Bronchial epithelial cell (primary cell): ENCODE results near the gene ARHGEF12. TPM values are rescaled to one million over a fixed set of nuclear protein-coding genes. Genes with fewer than 3 reads are reported as not detected.
A peak's percentile ranks its signal among the peaks of the same experiment; 100 is the strongest.

Source experiments
- DNase-seq: peaks from one replicate; pipeline ENCODE4 v3.0.0-alpha.2; 2010; ENCODE audit warnings: low read depth
- FAIRE-seq: peaks from 2 replicates; lab custom pipeline; 2011; peaks lifted over from hg19 to GRCh38; lab: Jason Lieb, UNC
- H3K27me3 ChIP-seq: 2 replicates; pipeline ENCODE4 v1.5.1; 2011; ENCODE audit warnings: low read length; ENCODE audit not compliant: control insufficient read depth, insufficient read depth
- H3K36me3 ChIP-seq: 2 replicates; pipeline ENCODE4 v1.5.1; 2011; ENCODE audit warnings: low read length; ENCODE audit not compliant: control insufficient read depth, insufficient read depth
- H3K4me3 ChIP-seq: 2 replicates; pipeline ENCODE4 v1.5.1; 2011; ENCODE audit warnings: mild to moderate bottlenecking, low read depth, low read length, control low read depth
- CTCF ChIP-seq: IDR thresholded peaks from 2 replicates; pipeline ENCODE4 v1.5.1; 2011; ENCODE audit warnings: mild to moderate bottlenecking, moderate library complexity, low read length, control low read depth, inconsistent platforms; ENCODE audit not compliant: insufficient read depth, severe bottlenecking
- total RNA-seq: library from RNA; depleted of rRNA; stranded (reverse); fragments of >200 nt; gene quantifications from 2 replicates; pipeline ENCODE4 v1.2.1, GENCODE V29; 2014

The ARHGEF12 gene
- total RNA-seq, 1 donor from 2014 or later, result 65.6 TPM

- H3K27me3 ChIP-seq, result peaks cover 3% of the 10 kb centered on the region
- FAIRE-seq (no peak), DNase-seq (no peak)
Observed at GRCh38 chr11:120529911-120530310, 193.7 kb downstream of the ARHGEF12 start.

GRCh38 chr11:120532082-120532831, 196.0 kb downstream of the ARHGEF12 start:
- no peak for FAIRE-seq
- no peak for DNase-seq
- Histone ChIP-seq H3K27me3 (peaks cover 3% of the 10 kb centered on the region), H3K4me3 (no peak overlapping the region), H3K36me3 (no peaks in the 10 kb centered on the region)
- TF ChIP-seq CTCF, result no peak

More at GRCh38 chr11:120529911-120530310, 193.7 kb downstream of the ARHGEF12 start:
- no peaks in the 10 kb centered on the region for H3K36me3 ChIP-seq
- no peak overlapping the region for H3K4me3 ChIP-seq
- no peak for TF ChIP-seq CTCF

GRCh38 chr11:120532832-120533196, 196.6 kb downstream of the ARHGEF12 start:
- Histone ChIP-seq H3K36me3 (no peaks in the 10 kb centered on the region), H3K4me3 (no peak overlapping the region), H3K27me3 (peaks cover 3% of the 10 kb centered on the region)
- DNase-seq, result no peak
- TF ChIP-seq CTCF, result no peak
- no peak for FAIRE-seq

GRCh38 chr11:120536091-120536796, 200.0 kb downstream of the ARHGEF12 start:
- DNase-seq, result no peak

GRCh38 chr11:120536797-120537169, 200.6 kb downstream of the ARHGEF12 start:
- DNase-seq, result no peak
- TF ChIP-seq CTCF, result no peak
- FAIRE-seq, result peak; percentile 84
- Histone ChIP-seq H3K36me3 (no peaks in the 10 kb centered on the region), H3K27me3 (peaks cover 3% of the 10 kb centered on the region), H3K4me3 (no peak overlapping the region)

More at GRCh38 chr11:120536091-120536796, 200.0 kb downstream of the ARHGEF12 start:
- Histone ChIP-seq H3K4me3 (no peak overlapping the region), H3K27me3 (peaks cover 3% of the 10 kb centered on the region), H3K36me3 (no peaks in the 10 kb centered on the region)
- peak; percentile 13 for FAIRE-seq
- TF ChIP-seq CTCF, result no peak
